ENCODE measurements around the gene AKR1B15.

- TF ChIP-seq, protein P1, sequence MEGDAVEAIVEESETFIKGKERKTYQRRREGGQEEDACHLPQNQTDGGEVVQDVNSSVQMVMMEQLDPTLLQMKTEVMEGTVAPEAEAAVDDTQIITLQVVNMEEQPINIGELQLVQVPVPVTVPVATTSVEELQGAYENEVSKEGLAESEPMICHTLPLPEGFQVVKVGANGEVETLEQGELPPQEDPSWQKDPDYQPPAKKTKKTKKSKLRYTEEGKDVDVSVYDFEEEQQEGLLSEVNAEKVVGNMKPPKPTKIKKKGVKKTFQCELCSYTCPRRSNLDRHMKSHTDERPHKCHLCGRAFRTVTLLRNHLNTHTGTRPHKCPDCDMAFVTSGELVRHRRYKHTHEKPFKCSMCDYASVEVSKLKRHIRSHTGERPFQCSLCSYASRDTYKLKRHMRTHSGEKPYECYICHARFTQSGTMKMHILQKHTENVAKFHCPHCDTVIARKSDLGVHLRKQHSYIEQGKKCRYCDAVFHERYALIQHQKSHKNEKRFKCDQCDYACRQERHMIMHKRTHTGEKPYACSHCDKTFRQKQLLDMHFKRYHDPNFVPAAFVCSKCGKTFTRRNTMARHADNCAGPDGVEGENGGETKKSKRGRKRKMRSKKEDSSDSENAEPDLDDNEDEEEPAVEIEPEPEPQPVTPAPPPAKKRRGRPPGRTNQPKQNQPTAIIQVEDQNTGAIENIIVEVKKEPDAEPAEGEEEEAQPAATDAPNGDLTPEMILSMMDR (IDR thresholded peaks at IDR 0.05): no peak
- no peak for TF ChIP-seq EZH2 (IDR thresholded peaks at IDR 0.05)
These were observed 39.9 kb upstream of the AKR1B15 start for GRCh38 chr7:134509010-134509409.

Data from neural progenitor cell (in vitro differentiated cells).